Epithelial cell of proximal tubule (primary cell): ENCODE data around the gene COG5. TPM values are rescaled to one million over a fixed set of nuclear protein-coding genes. Genes with fewer than 3 reads are reported as not detected.

ENCODE experiments used
- DNase-seq: peaks from one replicate; pipeline ENCODE4 v3.0.0-alpha.2; 2011; ENCODE audit warnings: low read depth
- H3K4me3 ChIP-seq: 2 replicates; pipeline ENCODE4 v1.5.1; 2011; ENCODE audit warnings: low read depth, mild to moderate bottlenecking, low read length
- CTCF ChIP-seq: conservative IDR thresholded peaks from 2 replicates; pipeline ENCODE4 v1.5.1; 2012; ENCODE audit warnings: low read depth, mild to moderate bottlenecking, low read length
- total RNA-seq: library from RNA; depleted of rRNA; stranded (reverse); fragments of >200 nt; gene quantifications from 2 replicates; pipeline ENCODE4 v1.2.3, GENCODE V29; 2015

Gene COG5
- total RNA-seq, 1 donor from 2014 or later, result 31.4 TPM

GRCh38 chr7:107319724-107320228 is 243.9 kb downstream of the COG5 start:
- no peak for TF ChIP-seq CTCF
- no peak for DNase-seq
- no peak overlapping the region for H3K4me3 ChIP-seq

GRCh38 chr7:107318523-107319160 is 245.1 kb downstream of the COG5 start:
- DNase-seq, result no peak
- no peak for TF ChIP-seq CTCF
- no peak overlapping the region for H3K4me3 ChIP-seq

- no peak overlapping the region for H3K4me3 ChIP-seq
- DNase-seq, result no peak
- TF ChIP-seq CTCF, result no peak
Measured at GRCh38 chr7:107315716-107316220, 248.0 kb downstream of the COG5 start.

GRCh38 chr7:107313355-107313754 is 250.4 kb downstream of the COG5 start:
- TF ChIP-seq CTCF, result no peak
- no peak for DNase-seq
- H3K4me3 ChIP-seq, result no peak overlapping the region

GRCh38 chr7:107312418-107312817 is 251.3 kb downstream of the COG5 start:
- no peak overlapping the region for H3K4me3 ChIP-seq
- no peak for DNase-seq
- no peak for TF ChIP-seq CTCF

- no peak overlapping the region for H3K4me3 ChIP-seq
- DNase-seq, result no peak
- TF ChIP-seq CTCF, result no peak
Measured at GRCh38 chr7:107309296-107309695, 254.4 kb downstream of the COG5 start.

- H3K4me3 ChIP-seq, result no peak overlapping the region
- DNase-seq, result no peak
- TF ChIP-seq CTCF, result no peak
Measured at GRCh38 chr7:107304636-107305035, 259.1 kb downstream of the COG5 start.
